Pancreas (tissue), 10 donors: ENCODE results near the gene C1orf159. TPM values are rescaled to one million over a fixed set of nuclear protein-coding genes. Genes with fewer than 3 reads are reported as not detected.

Experiments used
- ATAC-seq, 4 donors: fragments of 200-7000 bp; cut with Tn5 transposase; one replicate each; pipeline versions ENCODE4 v1.8.0 to v1.9.1; 2020; ENCODE audit warnings: mild to moderate bottlenecking in 4 of 4, moderate library complexity in 4 of 4
- DNase-seq, 6 donors: peaks; one replicate each; pipeline ENCODE4 v3.0.0-alpha.2; 2020
- FAIRE-seq: peaks from 2 replicates; lab custom pipeline; 2012; peaks lifted over from hg19 to GRCh38; lab: Jason Lieb, UNC
- H3K27ac ChIP-seq, 4 donors: fragments of 200-600 bp; sonication (generic); 1 replicate in 3 of 4; 2 replicates in 1 of 4; pipeline versions ENCODE4 v1.5.0 to v1.8.0; 2020
- H3K27me3 ChIP-seq, 4 donors: fragments of 200-600 bp; one replicate each; pipeline ENCODE4 v1.8.0; 2021
- H3K36me3 ChIP-seq, 3 donors: fragments of 200-600 bp; sonication (generic) in 1 of 3; one replicate each; pipeline versions ENCODE4 v1.5.0 to v1.8.0; 2020 to 2021
- H3K4me1 ChIP-seq, 3 donors: fragments of 200-600 bp; one replicate each; pipeline ENCODE4 v1.8.0; 2021
- H3K4me3 ChIP-seq, 4 donors: fragments of 200-600 bp; sonication (generic) in 2 of 4; one replicate each; pipeline versions ENCODE4 v1.5.0 to v1.8.0; 2020 to 2021
- H3K9me3 ChIP-seq, 4 donors: fragments of 200-600 bp; one replicate each; pipeline ENCODE4 v1.8.0; 2021
- CTCF ChIP-seq, 4 donors: fragments of 200-600 bp; sonication (generic) in 3 of 4; IDR thresholded peaks; one replicate each; pipeline versions ENCODE4 v1.5.0 to v1.8.0; 2021; ENCODE audit warnings: antibody characterized with exemption in 4 of 4
- WGBS, 2 donors: extraction: QIAGEN DNeasy Blood & Tissue Kit; methylation state at CpG; one replicate each; pipeline ENCODE4 v1.1.7; 2013; 5-methylcytosine and 5-hydroxymethylcytosine counted together
- intact Hi-C, 3 donors: fragments of 100-400 bp; cut with DNase I; formaldehyde crosslinking; loops; one replicate each; pipeline versions ENCODE4 v1.11.1 to v1.14.2; 2022
- polyA plus RNA-seq, 2 donors: library from polyadenylated mRNA; stranded (reverse); fragments of 200-250 nt; gene quantifications; one replicate each; pipeline ENCODE4 v1.2.3, GENCODE V29; 2013
- total RNA-seq, 6 donors: library from RNA; stranded (reverse); fragmentation: NEBNext Ultra II Directional in 4 of 6; extraction: Animal tissue kit (Norgen Biotek cat#: 25700) in 4 of 6; gene quantifications; one replicate each; pipeline versions ENCODE4 v1.2.1 to v1.2.4, GENCODE V29; 2021 to 2023
- donor health status: healthy with polysubstance abuse.
- donor health status: DM: no; HTN: no; CAD: no; lungs with moderate emphysema.
- donor health status: DM: no; HTN: no; CAD: no.
- donor health status: control.
- donor health status: control.
- donor health status: Bipolar disorder and iron deficiency.
- donor health status: DM: yes; HTN: yes; CAD: no.
- donor health status: DM: no; HTN: no; CAD: no.
- donor health status: DM: no; HTN: no; CAD: no.
- donor health status: DM: yes; HTN: yes; CAD: no.

Gene C1orf159
- total and polyA plus RNA-seq, 8 donors: 3.0 to 30.7 (median 4.9) TPM

GRCh38 chr1:1063261-1063944 is 52.5 kb downstream of the C1orf159 start:
- FAIRE-seq (no peak), ATAC-seq (no peak)
- peaks cover 0 to 9% (median 0%) of the 10 kb centered on the region in 4 donors for H3K27me3 ChIP-seq

GRCh38 chr1:1062348-1063163 is 53.3 kb downstream of the C1orf159 start:
- ATAC-seq (no peak), DNase-seq (no peak), FAIRE-seq (no peak)
- Histone ChIP-seq H3K9me3 (no peaks in the 10 kb centered on the region), H3K27me3 (peaks cover 0 to 9% (median 0%) of the 10 kb centered on the region in 4 donors), H3K4me1 (peaks cover 0 to 14% (median 9%) of the 10 kb centered on the region in 3 donors), H3K36me3 (no peaks in the 10 kb centered on the region), H3K27ac (no peak overlapping the region), H3K4me3 (no peak overlapping the region)
- intact Hi-C loops: loop anchor here in 2 of 3 donors (2.0 to 10.0 kb wide), 2 partner anchors 78 to 80 kb away; partner anchors contain the start of gene PERM1 (in 2 of the 2)
- 34 to 49% methylated on average over 20 to 29 of the region's 29 CpGs for WGBS, 2 donors
- no peak for TF ChIP-seq CTCF (IDR thresholded peaks at IDR 0.05)

More at GRCh38 chr1:1063261-1063944, 52.5 kb downstream of the C1orf159 start:
- H3K36me3 ChIP-seq: no peaks in the 10 kb centered on the region
- TF ChIP-seq CTCF (IDR thresholded peaks at IDR 0.05): no peak
- H3K4me1 ChIP-seq: peaks cover 0 to 14% (median 9%) of the 10 kb centered on the region in 3 donors
- peak overlapping the region in 1 of 4 donors; percentile 20 for H3K4me3 ChIP-seq
- WGBS, 2 donors: 53 to 60% methylated on average over 21 to 24 of the region's 24 CpGs
- no peak for DNase-seq
- intact Hi-C loops: loop anchor here in 2 of 3 donors (2.0 to 10.0 kb wide), 2 partner anchors 79 to 81 kb away; partner anchors contain the start of gene PERM1 (in 2 of the 2)
- no peak overlapping the region for H3K27ac ChIP-seq
- no peaks in the 10 kb centered on the region for H3K9me3 ChIP-seq

- H3K27me3 ChIP-seq: peaks cover 0 to 9% (median 0%) of the 10 kb centered on the region in 4 donors
- H3K27ac ChIP-seq: no peak overlapping the region
- peaks cover 0 to 14% (median 9%) of the 10 kb centered on the region in 3 donors for H3K4me1 ChIP-seq
- DNase-seq (no peak), ATAC-seq (no peak), FAIRE-seq (no peak)
- 59 to 65% methylated on average over 13 to 16 of the region's 18 CpGs for WGBS, 2 donors
- no peaks in the 10 kb centered on the region for H3K9me3 ChIP-seq
- no peak for TF ChIP-seq CTCF (IDR thresholded peaks at IDR 0.05)
- H3K36me3 ChIP-seq: no peaks in the 10 kb centered on the region
- intact Hi-C loops: loop anchor here in 2 of 3 donors (2.0 to 10.0 kb wide), 2 partner anchors 77 to 79 kb away; partner anchors contain the start of gene PERM1 (in 2 of the 2)
- no peak overlapping the region for H3K4me3 ChIP-seq
Observed at GRCh38 chr1:1061682-1062345, 54.1 kb downstream of the C1orf159 start.

- intact Hi-C loops: loop anchor here in 1 of 3 donors (10.0 kb wide), 1 partner anchor 76 kb away; the partner anchor contains the start of gene PERM1
- H3K4me1 ChIP-seq: peaks cover 0 to 14% (median 9%) of the 10 kb centered on the region in 3 donors
- 51 to 56% methylated on average over 38 of the region's 38 CpGs for WGBS, 2 donors
- H3K9me3 ChIP-seq: no peaks in the 10 kb centered on the region
- H3K27ac ChIP-seq: no peak overlapping the region
- peak overlapping the region in 2 of 4 donors; percentile 58 to 69 for H3K4me3 ChIP-seq
- H3K27me3 ChIP-seq: peaks cover 0 to 9% (median 0%) of the 10 kb centered on the region in 4 donors
- H3K36me3 ChIP-seq: no peaks in the 10 kb centered on the region
- FAIRE-seq (no peak), ATAC-seq (no peak), DNase-seq (no peak)
- TF ChIP-seq CTCF (IDR thresholded peaks at IDR 0.05): no peak
Observed at GRCh38 chr1:1060281-1061000, 55.4 kb downstream of the C1orf159 start.
